Uterus (tissue), 2 donors: Measurements from ENCODE around the gene ZNF747.

Source experiments
- POLR2A ChIP-seq, 2 donors: fragments of 450-650 bp; IDR thresholded peaks; one replicate each; pipeline ENCODE4 v1.6.1; 2016; ENCODE audit warnings: antibody characterized with exemption in 2 of 2, mild to moderate bottlenecking in 1 of 2, moderate library complexity in 1 of 2
- TF ChIP-seq, protein P1 (sequence below), 4 experiments: fragments of 200-600 bp in 2 of 4; fragments of 450-650 bp in 2 of 4; sonication (generic) in 2 of 4; IDR thresholded peaks; one replicate each; pipeline ENCODE4 v1.5.1; 2016 to 2019; ENCODE audit warnings: antibody characterized with exemption in 4 of 4, mild to moderate bottlenecking in 2 of 4, moderate library complexity in 1 of 4

DNA sequence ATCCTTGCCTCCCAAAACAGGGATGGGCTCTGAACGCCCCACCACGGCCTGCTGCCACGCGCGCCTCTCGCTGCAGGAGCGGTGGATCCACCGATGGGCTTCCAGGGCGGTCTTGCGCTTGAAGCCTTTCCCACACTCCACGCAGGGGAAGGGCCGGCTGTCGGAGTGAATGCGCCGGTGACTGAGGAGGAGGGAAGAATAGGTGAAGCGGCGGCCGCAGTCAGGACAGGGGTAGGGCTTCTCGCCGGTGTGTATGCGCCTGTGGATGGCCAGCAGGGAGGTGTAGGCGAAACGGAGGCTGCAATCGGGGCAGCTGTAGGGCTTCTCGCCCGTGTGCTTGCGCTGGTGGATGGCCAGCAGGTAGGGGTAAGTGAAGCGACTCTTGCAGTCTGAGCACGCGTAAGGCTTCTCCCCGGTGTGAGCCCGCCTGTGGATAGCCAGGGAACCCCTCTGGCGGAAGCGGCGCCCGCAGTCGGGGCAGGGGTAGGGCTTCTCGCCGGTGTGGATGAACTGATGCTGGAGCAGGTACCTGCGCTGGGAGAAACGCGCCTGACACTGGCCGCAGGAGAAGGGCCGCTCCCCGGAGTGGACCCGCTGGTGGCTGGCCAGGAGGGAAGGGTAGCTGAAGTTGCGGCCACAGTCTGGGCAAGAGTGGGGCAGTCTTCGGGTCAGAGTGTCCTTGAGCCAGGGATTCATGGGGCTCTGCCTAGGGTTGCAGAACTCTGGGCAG is 48.1 kb upstream of the ZNF747 start:
- no peak for TF ChIP-seq POLR2A (IDR thresholded peaks at IDR 0.05)
- TF ChIP-seq, protein P1, sequence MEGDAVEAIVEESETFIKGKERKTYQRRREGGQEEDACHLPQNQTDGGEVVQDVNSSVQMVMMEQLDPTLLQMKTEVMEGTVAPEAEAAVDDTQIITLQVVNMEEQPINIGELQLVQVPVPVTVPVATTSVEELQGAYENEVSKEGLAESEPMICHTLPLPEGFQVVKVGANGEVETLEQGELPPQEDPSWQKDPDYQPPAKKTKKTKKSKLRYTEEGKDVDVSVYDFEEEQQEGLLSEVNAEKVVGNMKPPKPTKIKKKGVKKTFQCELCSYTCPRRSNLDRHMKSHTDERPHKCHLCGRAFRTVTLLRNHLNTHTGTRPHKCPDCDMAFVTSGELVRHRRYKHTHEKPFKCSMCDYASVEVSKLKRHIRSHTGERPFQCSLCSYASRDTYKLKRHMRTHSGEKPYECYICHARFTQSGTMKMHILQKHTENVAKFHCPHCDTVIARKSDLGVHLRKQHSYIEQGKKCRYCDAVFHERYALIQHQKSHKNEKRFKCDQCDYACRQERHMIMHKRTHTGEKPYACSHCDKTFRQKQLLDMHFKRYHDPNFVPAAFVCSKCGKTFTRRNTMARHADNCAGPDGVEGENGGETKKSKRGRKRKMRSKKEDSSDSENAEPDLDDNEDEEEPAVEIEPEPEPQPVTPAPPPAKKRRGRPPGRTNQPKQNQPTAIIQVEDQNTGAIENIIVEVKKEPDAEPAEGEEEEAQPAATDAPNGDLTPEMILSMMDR (IDR thresholded peaks at IDR 0.05): no peak
